ENCODE data around the gene SIX2. TPM values are rescaled to one million over a fixed set of nuclear protein-coding genes. Genes with fewer than 3 reads are reported as not detected.
A peak's percentile ranks its signal among the peaks of the same experiment; 100 is the strongest.

Gene SIX2
- total and polyA plus RNA-seq, 2 donors (not counting 1 experiment from before 2014, with no cell fraction given), result 0.03 TPM; not detected in 1

DNA sequence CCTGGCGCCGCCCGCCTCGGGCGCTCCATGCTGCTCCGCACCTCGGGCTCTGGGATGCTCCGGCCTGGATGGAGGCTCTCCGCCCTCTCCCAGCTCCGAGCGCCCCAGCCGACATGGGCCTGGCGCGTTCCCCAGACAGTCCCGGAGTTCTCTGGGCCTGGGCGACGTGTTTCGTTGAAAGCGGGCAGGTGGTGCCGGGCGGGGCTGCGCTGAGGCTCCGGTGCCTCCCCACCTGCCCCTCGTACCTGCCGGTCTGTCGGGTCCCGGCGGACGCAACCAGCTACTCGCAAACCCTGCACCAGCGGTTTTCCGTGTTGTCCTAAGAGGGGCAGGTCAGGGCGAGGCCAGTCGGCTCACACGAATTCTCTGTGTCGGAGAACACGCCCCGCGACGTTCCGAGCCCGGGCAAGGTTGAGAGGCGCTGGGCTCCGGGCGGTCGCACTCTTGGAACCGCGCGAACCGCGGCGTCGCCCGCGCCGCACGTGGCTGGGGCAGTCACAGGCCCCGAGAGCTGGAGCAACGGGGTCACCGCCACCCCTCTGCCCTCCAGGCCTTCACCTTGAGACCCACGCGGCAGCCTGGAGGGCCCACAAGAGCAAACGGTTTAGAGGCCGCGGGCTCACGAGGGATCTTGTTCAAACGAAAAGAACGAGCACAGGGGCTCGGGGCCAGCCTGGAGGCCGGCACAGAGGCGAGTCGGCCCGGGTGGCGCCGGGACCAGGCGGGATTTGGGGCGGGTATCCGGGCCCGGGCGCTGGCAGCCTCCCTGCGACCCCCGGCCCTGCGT is 4.2 kb upstream of the SIX2 start:
- no peak overlapping the region for H2AFZ ChIP-seq (ENCODE audit: low read length)
- no peaks in the 10 kb centered on the region for H3K79me2 ChIP-seq (ENCODE audit: control insufficient read depth, insufficient read depth, low read length)
- H3K4me3 ChIP-seq (replicated peaks in 1 of 4; ENCODE audit: control extremely low read depth in 1 of 4, insufficient read depth in 1 of 4, low read depth in 3 of 4, low read length in 4 of 4), result peak overlapping the region in 1 of 4 experiments; percentile 40
- no peak for DNase-seq (ENCODE audit: low read depth in 2 of 2)
- no peak overlapping the region for H3K27ac ChIP-seq (ENCODE audit: insufficient read depth, low read length)
- H3K9ac ChIP-seq (ENCODE audit: insufficient read depth, low read length), result peak overlapping the region; percentile 2
- peaks cover 68% of the 10 kb centered on the region for H3K27me3 ChIP-seq (ENCODE audit: control insufficient read depth, insufficient read depth, low read length)
- no peaks in the 10 kb centered on the region for H3K36me3 ChIP-seq (ENCODE audit: control insufficient read depth, insufficient read depth, low read length)
- peak overlapping the region; percentile 23 for H3K4me2 ChIP-seq (ENCODE audit: extremely low read depth, insufficient read depth, low read length)
- peaks cover 2% of the 10 kb centered on the region for H4K20me1 ChIP-seq (ENCODE audit: control insufficient read depth, extremely low read depth, insufficient read depth, low read length)
- H3K4me1 ChIP-seq (ENCODE audit: control insufficient read depth, extremely low read depth, insufficient read depth, low read length), result peaks cover 3% of the 10 kb centered on the region
- TF ChIP-seq, protein P1, sequence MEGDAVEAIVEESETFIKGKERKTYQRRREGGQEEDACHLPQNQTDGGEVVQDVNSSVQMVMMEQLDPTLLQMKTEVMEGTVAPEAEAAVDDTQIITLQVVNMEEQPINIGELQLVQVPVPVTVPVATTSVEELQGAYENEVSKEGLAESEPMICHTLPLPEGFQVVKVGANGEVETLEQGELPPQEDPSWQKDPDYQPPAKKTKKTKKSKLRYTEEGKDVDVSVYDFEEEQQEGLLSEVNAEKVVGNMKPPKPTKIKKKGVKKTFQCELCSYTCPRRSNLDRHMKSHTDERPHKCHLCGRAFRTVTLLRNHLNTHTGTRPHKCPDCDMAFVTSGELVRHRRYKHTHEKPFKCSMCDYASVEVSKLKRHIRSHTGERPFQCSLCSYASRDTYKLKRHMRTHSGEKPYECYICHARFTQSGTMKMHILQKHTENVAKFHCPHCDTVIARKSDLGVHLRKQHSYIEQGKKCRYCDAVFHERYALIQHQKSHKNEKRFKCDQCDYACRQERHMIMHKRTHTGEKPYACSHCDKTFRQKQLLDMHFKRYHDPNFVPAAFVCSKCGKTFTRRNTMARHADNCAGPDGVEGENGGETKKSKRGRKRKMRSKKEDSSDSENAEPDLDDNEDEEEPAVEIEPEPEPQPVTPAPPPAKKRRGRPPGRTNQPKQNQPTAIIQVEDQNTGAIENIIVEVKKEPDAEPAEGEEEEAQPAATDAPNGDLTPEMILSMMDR (conservative IDR thresholded peaks at IDR 0.05 in 1 of 2, IDR thresholded peaks at IDR 0.05 in 1 of 2; ENCODE audit: low read depth in 1 of 2, low read length in 2 of 2), result no peak
- TF ChIP-seq EZH2 (IDR thresholded peaks at IDR 0.05; ENCODE audit: low read length, missing control alignments), result peak; percentile 90
- no peaks in the 10 kb centered on the region for H3K9me3 ChIP-seq (ENCODE audit: control insufficient read depth, insufficient read depth, low read depth, low read length)

DNA sequence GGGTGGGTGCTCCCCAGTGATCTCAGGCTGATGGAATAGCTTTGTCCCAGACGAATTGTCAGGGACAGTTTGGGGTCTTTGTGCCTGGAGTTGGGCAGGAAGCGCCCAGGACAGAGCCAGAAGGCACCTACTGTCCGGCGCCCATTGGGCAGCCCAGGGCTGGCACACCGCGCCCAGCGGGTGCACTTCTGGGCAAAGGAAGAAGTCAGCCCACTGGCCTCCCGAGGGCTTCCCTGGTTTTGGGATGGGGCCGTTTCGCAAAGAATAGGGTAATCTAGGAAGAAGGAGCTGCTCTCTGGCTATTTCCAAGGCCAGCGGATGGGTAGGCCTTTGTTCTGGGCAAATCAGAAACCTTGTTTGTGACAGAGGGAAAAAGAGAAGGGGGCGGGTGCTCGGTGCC is 3.5 kb upstream of the SIX2 start:
- no peak overlapping the region for H3K4me2 ChIP-seq (ENCODE audit: extremely low read depth, insufficient read depth, low read length)
- no peak overlapping the region for H3K27ac ChIP-seq (ENCODE audit: insufficient read depth, low read length)
- H4K20me1 ChIP-seq (ENCODE audit: control insufficient read depth, extremely low read depth, insufficient read depth, low read length), result peaks cover 2% of the 10 kb centered on the region
- H3K9ac ChIP-seq (ENCODE audit: insufficient read depth, low read length), result no peak overlapping the region
- peaks cover 3% of the 10 kb centered on the region for H3K4me1 ChIP-seq (ENCODE audit: control insufficient read depth, extremely low read depth, insufficient read depth, low read length)
- no peaks in the 10 kb centered on the region for H3K36me3 ChIP-seq (ENCODE audit: control insufficient read depth, insufficient read depth, low read length)
- no peak overlapping the region for H2AFZ ChIP-seq (ENCODE audit: low read length)
- no peak for DNase-seq (ENCODE audit: low read depth in 2 of 2)
- no peaks in the 10 kb centered on the region for H3K79me2 ChIP-seq (ENCODE audit: control insufficient read depth, insufficient read depth, low read length)
- no peak for TF ChIP-seq EZH2 (IDR thresholded peaks at IDR 0.05; ENCODE audit: low read length, missing control alignments)
- TF ChIP-seq, protein P1 (conservative IDR thresholded peaks at IDR 0.05 in 1 of 2, IDR thresholded peaks at IDR 0.05 in 1 of 2; ENCODE audit: low read depth in 1 of 2, low read length in 2 of 2), result no peak
- H3K9me3 ChIP-seq (ENCODE audit: control insufficient read depth, insufficient read depth, low read depth, low read length), result no peaks in the 10 kb centered on the region
- no peak overlapping the region for H3K4me3 ChIP-seq (replicated peaks in 1 of 4; ENCODE audit: control extremely low read depth in 1 of 4, insufficient read depth in 1 of 4, low read depth in 3 of 4, low read length in 4 of 4)
- H3K27me3 ChIP-seq (ENCODE audit: control insufficient read depth, insufficient read depth, low read length), result peaks cover 72% of the 10 kb centered on the region

DNA sequence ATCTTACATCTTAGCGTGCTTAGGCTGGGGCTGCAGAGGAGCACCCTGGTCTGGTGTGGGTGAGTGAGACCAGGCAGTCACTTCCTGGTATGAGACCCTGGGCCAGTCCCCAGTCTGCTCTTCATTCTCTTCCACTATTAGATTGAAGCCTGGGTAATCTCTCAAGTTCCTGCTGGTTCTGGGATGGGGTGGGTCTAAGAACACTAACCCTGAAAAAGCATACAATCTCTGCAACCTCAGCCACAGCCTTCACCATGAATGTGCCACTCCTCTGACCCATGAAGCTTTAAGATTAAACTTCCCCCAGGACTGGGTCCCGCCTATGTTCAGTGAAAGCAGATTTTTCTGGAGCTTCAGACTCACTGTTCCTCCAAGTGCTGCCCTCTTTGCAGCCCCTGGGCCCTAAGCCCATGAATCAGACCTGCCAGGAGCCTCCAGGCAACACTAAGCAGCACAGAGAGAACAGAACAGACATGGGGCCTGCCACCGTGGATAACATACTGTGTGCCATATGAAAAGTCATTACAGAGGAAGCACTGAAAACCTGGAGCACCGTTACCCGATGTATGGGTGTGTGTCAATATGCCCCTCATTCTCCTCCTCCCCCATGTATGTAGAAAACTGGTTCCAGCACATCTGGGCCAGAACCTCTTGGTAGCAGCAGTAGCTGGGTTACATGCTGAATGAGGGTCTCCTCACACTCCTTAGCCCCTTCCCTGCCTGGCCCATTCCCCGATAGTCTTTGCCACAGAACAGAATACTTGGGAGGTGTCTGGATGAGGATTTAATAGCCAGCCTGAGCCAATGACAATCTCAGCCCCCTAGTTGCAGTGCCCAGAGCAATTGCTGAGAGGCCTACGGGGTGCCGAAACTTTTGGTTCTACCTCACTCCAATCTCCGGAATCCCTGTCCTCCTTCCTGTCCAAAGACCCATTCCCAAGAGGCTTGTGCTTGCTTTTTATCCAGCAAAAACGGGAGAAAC is 2.7 kb upstream of the SIX2 start:
- no peak for DNase-seq (ENCODE audit: low read depth in 2 of 2)
- Histone ChIP-seq H3K4me1 (ENCODE audit: control insufficient read depth, extremely low read depth, insufficient read depth, low read length) (peaks cover 3% of the 10 kb centered on the region), H3K9ac (ENCODE audit: insufficient read depth, low read length) (no peak overlapping the region), H3K79me2 (ENCODE audit: control insufficient read depth, insufficient read depth, low read length) (no peaks in the 10 kb centered on the region), H3K36me3 (ENCODE audit: control insufficient read depth, insufficient read depth, low read length) (no peaks in the 10 kb centered on the region), H3K9me3 (ENCODE audit: control insufficient read depth, insufficient read depth, low read depth, low read length) (no peaks in the 10 kb centered on the region), H3K4me3 (replicated peaks in 1 of 4; ENCODE audit: control extremely low read depth in 1 of 4, insufficient read depth in 1 of 4, low read depth in 3 of 4, low read length in 4 of 4) (no peak overlapping the region), H3K27ac (ENCODE audit: insufficient read depth, low read length) (no peak overlapping the region), H2AFZ (ENCODE audit: low read length) (no peak overlapping the region), H3K4me2 (ENCODE audit: extremely low read depth, insufficient read depth, low read length) (no peak overlapping the region), H3K27me3 (ENCODE audit: control insufficient read depth, insufficient read depth, low read length) (peaks cover 78% of the 10 kb centered on the region), H4K20me1 (ENCODE audit: control insufficient read depth, extremely low read depth, insufficient read depth, low read length) (peaks cover 2% of the 10 kb centered on the region)
- TF ChIP-seq EZH2 (IDR thresholded peaks at IDR 0.05; ENCODE audit: low read length, missing control alignments), result no peak
- TF ChIP-seq, protein P1 (conservative IDR thresholded peaks at IDR 0.05 in 1 of 2, IDR thresholded peaks at IDR 0.05 in 1 of 2; ENCODE audit: low read depth in 1 of 2, low read length in 2 of 2), result no peak
